H9 (cell line): Measurements from ENCODE around the gene FGF12. TPM values are rescaled to one million over a fixed set of nuclear protein-coding genes. Genes with fewer than 3 reads are reported as not detected.

ENCODE experiments used
- DNase-seq: peaks from one replicate; pipeline ENCODE4 v3.0.0-alpha.2; 2017
- H2AFZ ChIP-seq: one replicate; pipeline ENCODE4 v1.6.1; 2013; ENCODE audit warnings: mild to moderate bottlenecking, low read length, control low read depth, moderate library complexity
- H2AK5ac ChIP-seq: 2 replicates; pipeline ENCODE4 v1.6.1; 2013; ENCODE audit warnings: low read length, control low read depth, mixed read lengths; ENCODE audit not compliant: insufficient read length
- H2BK120ac ChIP-seq: one replicate; pipeline ENCODE4 v1.6.1; 2013; ENCODE audit warnings: low read depth, mild to moderate bottlenecking, low read length, control low read depth, inconsistent platforms; ENCODE audit not compliant: poor library complexity, severe bottlenecking
- H2BK12ac ChIP-seq: 2 replicates; pipeline ENCODE4 v1.6.1; 2013; ENCODE audit warnings: low read length, control low read depth, mixed read lengths, low read depth; ENCODE audit not compliant: insufficient read length
- H2BK15ac ChIP-seq: 2 replicates; pipeline ENCODE4 v1.6.1; 2013; ENCODE audit warnings: low read depth, low read length, control low read depth
- H2BK20ac ChIP-seq: one replicate; pipeline ENCODE4 v1.6.1; 2013; ENCODE audit warnings: low read depth, mild to moderate bottlenecking, low read length, control low read depth, inconsistent platforms; ENCODE audit not compliant: poor library complexity, severe bottlenecking
- H2BK5ac ChIP-seq: 2 replicates; pipeline ENCODE4 v1.6.1; 2013; ENCODE audit warnings: low read length, control low read depth, mixed read lengths; ENCODE audit not compliant: insufficient read length
- H3K14ac ChIP-seq: 2 replicates; pipeline ENCODE4 v1.6.1; 2013; ENCODE audit warnings: low read length, control low read depth; ENCODE audit not compliant: insufficient read depth
- H3K18ac ChIP-seq: 2 replicates; pipeline ENCODE4 v1.6.1; 2013; ENCODE audit warnings: low read depth, mild to moderate bottlenecking, mixed read lengths, low read length, control low read depth; ENCODE audit not compliant: insufficient read length
- H3K23ac ChIP-seq: 2 replicates; pipeline ENCODE4 v1.6.1; 2013; ENCODE audit warnings: low read length, control low read depth, mixed read lengths, low read depth; ENCODE audit not compliant: insufficient read length
- H3K23me2 ChIP-seq: 2 replicates; pipeline ENCODE4 v1.6.1; 2013; ENCODE audit warnings: low read depth, mild to moderate bottlenecking, mixed read lengths, low read length, control low read depth; ENCODE audit not compliant: insufficient read length, poor library complexity, severe bottlenecking
- H3K27ac ChIP-seq: 2 replicates; pipeline ENCODE4 v1.5.1; 2013; ENCODE audit warnings: low read length, control low read depth, mixed read lengths, low read depth; ENCODE audit not compliant: insufficient read length
- H3K27me3 ChIP-seq: 2 replicates; pipeline ENCODE4 v1.6.1; 2013; ENCODE audit warnings: low read length, control low read depth, inconsistent platforms; ENCODE audit not compliant: insufficient read depth
- H3K4ac ChIP-seq: 2 replicates; pipeline ENCODE4 v1.6.1; 2013; ENCODE audit warnings: low read depth, mild to moderate bottlenecking, control low read depth, inconsistent platforms, low read length, moderate library complexity
- H3K4me1 ChIP-seq: 2 replicates; pipeline ENCODE4 v1.6.1; 2013; ENCODE audit warnings: low read length, control low read depth, inconsistent platforms; ENCODE audit not compliant: insufficient read depth
- H3K4me2 ChIP-seq: 2 replicates; pipeline ENCODE4 v1.6.1; 2013; ENCODE audit warnings: low read length, control low read depth, mixed read lengths; ENCODE audit not compliant: insufficient read length, insufficient read depth
- H3K56ac ChIP-seq: 2 replicates; pipeline ENCODE4 v1.6.1; 2013; ENCODE audit warnings: low read depth, mild to moderate bottlenecking, mixed read lengths, low read length, control low read depth; ENCODE audit not compliant: insufficient read length
- H3K79me1 ChIP-seq: 2 replicates; pipeline ENCODE4 v1.6.1; 2013; ENCODE audit warnings: low read depth, mild to moderate bottlenecking, moderate library complexity, low read length, control low read depth, inconsistent platforms; ENCODE audit not compliant: insufficient read depth, poor library complexity, severe bottlenecking
- H3K79me2 ChIP-seq: 2 replicates; pipeline ENCODE4 v1.6.1; 2013; ENCODE audit warnings: low read length, control low read depth, inconsistent platforms; ENCODE audit not compliant: insufficient read depth
- H3K9ac ChIP-seq: 2 replicates; pipeline ENCODE4 v1.6.1; 2013; ENCODE audit warnings: low read length, control low read depth, mixed read lengths; ENCODE audit not compliant: insufficient read length; ENCODE audit errors: extremely low read depth
- H3K9me3 ChIP-seq: one replicate; pipeline ENCODE4 v1.6.1; 2013; ENCODE audit warnings: low read depth, low read length, inconsistent platforms; ENCODE audit not compliant: control insufficient read depth
- H3T11ph ChIP-seq: one replicate; pipeline ENCODE4 v1.6.1; 2013; ENCODE audit warnings: mild to moderate bottlenecking, low read length, control low read depth, inconsistent platforms
- H4K20me1 ChIP-seq: one replicate; pipeline ENCODE4 v1.6.1; 2013; ENCODE audit not compliant: control insufficient read depth, insufficient read length, insufficient read depth
- H4K5ac ChIP-seq: 2 replicates; pipeline ENCODE4 v1.6.1; 2013; ENCODE audit warnings: low read depth, mild to moderate bottlenecking, mixed read lengths, low read length, control low read depth; ENCODE audit not compliant: insufficient read length
- H4K8ac ChIP-seq: replicated peaks from 2 replicates; pipeline ENCODE4 v1.6.1; 2013; ENCODE audit warnings: low read length, control low read depth, mixed read lengths, low read depth; ENCODE audit not compliant: insufficient read length
- H4K91ac ChIP-seq: 2 replicates; pipeline ENCODE4 v1.6.1; 2013; ENCODE audit warnings: low read depth, mild to moderate bottlenecking, moderate library complexity, mixed read lengths, low read length, control low read depth; ENCODE audit not compliant: insufficient read length
- H3K27ac Mint-ChIP-seq, 3 experiments: 2 replicates in 2 of 3; 3 replicates in 1 of 3; pipeline ENCODE4 v1.8.0; 2020 to 2021; ENCODE audit warnings: mixed read lengths in 3 of 3, mild to moderate bottlenecking in 1 of 3, moderate library complexity in 1 of 3
- H3K27me3 Mint-ChIP-seq: 2 replicates; pipeline ENCODE4 v1.8.0; 2021; ENCODE audit warnings: low read depth, mild to moderate bottlenecking, moderate library complexity, mixed read lengths
- H3K36me3 Mint-ChIP-seq, 3 experiments: 2 replicates in 2 of 3; 3 replicates in 1 of 3; pipeline ENCODE4 v1.8.0; 2020 to 2021; ENCODE audit warnings: low read depth in 3 of 3, mixed read lengths in 3 of 3; ENCODE audit not compliant: insufficient read depth in 1 of 3
- H3K4me1 Mint-ChIP-seq, 2 experiments: 2 replicates each; pipeline ENCODE4 v1.8.0; 2020; ENCODE audit warnings: mixed read lengths in 2 of 2
- H3K4me3 Mint-ChIP-seq, 2 experiments: 2 replicates in 1 of 2; 3 replicates in 1 of 2; pipeline ENCODE4 v1.8.0; 2020 to 2021; ENCODE audit warnings: mild to moderate bottlenecking in 2 of 2, mixed read lengths in 2 of 2, moderate library complexity in 1 of 2
- H3K9me3 Mint-ChIP-seq, 2 experiments: 2 replicates in 1 of 2; 3 replicates in 1 of 2; pipeline ENCODE4 v1.8.0; 2020; ENCODE audit warnings: mild to moderate bottlenecking in 2 of 2, mixed read lengths in 2 of 2, moderate library complexity in 1 of 2
- CTCF ChIP-seq: fragments of 200-600 bp; sonication (generic); conservative IDR thresholded peaks from 3 replicates; pipeline ENCODE4 v1.8.0; 2021; ENCODE audit warnings: antibody characterized with exemption, mild to moderate bottlenecking
- WGBS: extraction: QIAGEN DNeasy Blood & Tissue Kit; methylation state at CpG from one replicate; pipeline ENCODE4 v1.1.7; 2013; ENCODE audit warnings: missing lambda C conversion rate, low lambda C conversion rate, mixed read lengths; ENCODE audit not compliant: insufficient read length; ENCODE audit errors: extremely low coverage; 5-methylcytosine and 5-hydroxymethylcytosine counted together
- total RNA-seq: library from RNA; stranded (reverse); gene quantifications from 2 replicates; pipeline ENCODE4 v1.2.1, GENCODE V29; 2021

The FGF12 gene
- total RNA-seq, 1 experiment from 2014 or later = 5.6 TPM

DNA sequence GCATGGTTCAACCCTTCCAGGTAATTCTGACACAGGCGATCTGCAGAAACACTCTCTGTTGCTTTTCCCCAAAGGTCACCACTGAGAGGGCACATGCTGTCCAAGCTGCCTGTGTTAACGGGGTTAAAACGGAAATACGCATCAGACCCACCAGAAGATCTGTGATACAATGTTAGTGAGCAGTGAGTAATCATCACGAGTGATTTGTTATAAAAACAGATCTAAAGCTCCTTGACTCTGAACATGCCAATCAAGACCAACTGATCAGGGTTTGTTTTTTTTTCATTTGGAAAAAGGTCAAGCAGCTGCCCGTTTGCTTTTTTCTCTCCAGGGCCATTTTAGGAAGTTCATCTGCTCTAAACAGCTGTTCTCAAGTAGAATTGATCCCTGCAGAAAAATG, 43.2 kb downstream of the FGF12 start:
- Mint-ChIP-seq H3K4me3 (no peak overlapping the region), H3K27ac (no peak overlapping the region), H3K9me3 (peaks cover 16 to 19% of the 10 kb centered on the region in 2 experiments; a peak in 3 of 5 replicates), H3K36me3 (peaks cover 0 to 9% (median 8%) of the 10 kb centered on the region in 3 experiments; a peak in 3 of 7 replicates), H3K4me1 (peaks cover 7 to 8% of the 10 kb centered on the region in 2 experiments), H3K27me3 (no peaks in the 10 kb centered on the region)
- H3K27ac ChIP-seq = no peak overlapping the region
- H3K27me3 ChIP-seq = no peaks in the 10 kb centered on the region
- no peaks in the 10 kb centered on the region for H4K20me1 ChIP-seq
- H3K14ac ChIP-seq = no peak overlapping the region
- H4K5ac ChIP-seq = no peak overlapping the region
- H2BK20ac ChIP-seq = no peak overlapping the region
- no peak overlapping the region for H3K4ac ChIP-seq
- H3K9ac ChIP-seq = no peak overlapping the region
- H3K4me2 ChIP-seq = no peak overlapping the region
- H3K79me2 ChIP-seq = no peaks in the 10 kb centered on the region
- H2BK120ac ChIP-seq = no peak overlapping the region
- H3K18ac ChIP-seq = no peak overlapping the region
- no peak overlapping the region for H2BK12ac ChIP-seq
- H2BK15ac ChIP-seq = no peak overlapping the region
- H3K4me1 ChIP-seq = peaks cover 5% of the 10 kb centered on the region; the same call in 1 of the 2 replicates
- H3K79me1 ChIP-seq = no peaks in the 10 kb centered on the region
- H2AK5ac ChIP-seq = no peak overlapping the region
- no peak overlapping the region for H4K8ac ChIP-seq
- peaks cover 10% of the 10 kb centered on the region for H3K9me3 ChIP-seq
- H4K91ac ChIP-seq = no peak overlapping the region
- H3K56ac ChIP-seq = no peak overlapping the region
- no peak for TF ChIP-seq CTCF
- no peak for DNase-seq
- H3K23ac ChIP-seq = no peak overlapping the region
- no CpG with 5 or more reads among the region's 6 CpGs for WGBS
- no peak overlapping the region for H3T11ph ChIP-seq
- H2BK5ac ChIP-seq = no peak overlapping the region
- no peak overlapping the region for H2AFZ ChIP-seq
- no peaks in the 10 kb centered on the region for H3K23me2 ChIP-seq
